ENCODE measurements around the gene C14orf39. TPM values are rescaled to one million over a fixed set of nuclear protein-coding genes. Genes with fewer than 3 reads are reported as not detected.
A peak's percentile ranks its signal among the peaks of the same experiment; 100 is the strongest.

Gene C14orf39, protein sequence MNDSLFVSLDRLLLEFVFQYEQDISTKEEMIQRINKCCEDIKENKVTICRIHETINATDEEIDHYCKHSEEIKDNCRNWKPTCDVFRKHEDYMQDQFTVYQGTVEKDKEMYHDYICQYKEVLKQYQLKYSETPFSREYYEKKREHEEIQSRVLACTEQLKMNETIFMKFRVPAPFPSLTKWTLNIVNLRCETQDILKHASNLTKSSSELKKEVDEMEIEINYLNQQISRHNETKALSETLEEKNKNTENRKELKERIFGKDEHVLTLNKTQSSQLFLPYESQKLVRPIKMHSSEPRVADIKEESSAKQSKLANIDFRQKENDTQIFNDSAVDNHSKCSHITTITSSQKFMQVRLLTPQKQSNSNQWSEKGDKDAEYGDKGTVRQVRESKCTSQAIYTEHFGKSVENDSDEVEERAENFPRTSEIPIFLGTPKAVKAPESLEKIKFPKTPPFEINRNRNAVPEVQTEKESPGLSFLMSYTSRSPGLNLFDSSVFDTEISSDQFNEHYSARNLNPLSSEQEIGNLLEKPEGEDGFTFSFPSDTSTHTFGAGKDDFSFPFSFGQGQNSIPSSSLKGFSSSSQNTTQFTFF
- not detected in 2 replicates for total RNA-seq

DNA sequence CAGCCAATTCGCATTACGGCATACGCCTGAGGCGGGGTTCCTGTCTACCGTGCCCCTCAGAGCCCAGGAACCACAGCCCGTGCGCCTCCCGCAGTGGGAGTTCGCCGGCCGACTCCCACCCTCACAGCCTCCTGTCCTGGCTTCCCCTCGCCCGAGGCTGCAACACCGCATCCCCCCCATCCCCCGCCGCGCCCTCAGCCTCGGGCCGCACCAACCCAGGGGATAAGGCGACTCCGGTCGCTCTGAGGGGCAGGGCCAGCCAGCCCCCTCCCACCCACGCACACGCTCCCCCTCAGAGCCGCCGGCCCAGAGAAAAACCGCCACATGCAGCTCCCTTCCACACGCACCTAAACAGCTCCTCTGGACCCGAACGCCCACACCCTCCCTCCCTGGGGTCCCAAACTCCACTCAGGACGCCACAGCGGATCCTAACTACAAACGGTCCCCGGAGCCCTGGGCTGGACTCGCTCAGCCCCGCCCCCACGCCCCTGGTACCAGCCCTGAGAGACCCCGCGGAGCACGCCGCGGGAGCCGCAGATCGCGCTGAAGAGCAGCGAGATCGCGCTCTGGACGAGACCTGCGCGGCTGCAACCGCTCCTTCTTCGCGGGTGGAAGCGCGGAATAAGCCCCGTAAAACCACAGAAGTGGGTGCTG lies at the start of gene C14orf39:
TSS of gene C14orf39 (minus strand) at position 466 of the 654 bp plus-strand sequence. CDS start 985 bp downstream, outside the sequence.
- Mint-ChIP-seq H3K36me3 (ENCODE audit: low read depth) (no peaks in the 10 kb centered on the region), H3K27me3 (peaks cover 5% of the 10 kb centered on the region), H3K4me3 (peak within 1 kb of the TSS; percentile 21), H3K9me3 (peaks cover 2% of the 10 kb centered on the region), H3K27ac (no peak within 1 kb of the TSS), H3K4me1 (peaks cover 3% of the 10 kb centered on the region)
- ChIA-PET POLR2A (no interaction called here), CTCF (no interaction called here)
- intact Hi-C loops (cut with micrococcal nuclease): no loop called here
- DNase-seq (no peak), ATAC-seq (ENCODE audit: low read depth) (no peak)
- TF ChIP-seq, protein P1, sequence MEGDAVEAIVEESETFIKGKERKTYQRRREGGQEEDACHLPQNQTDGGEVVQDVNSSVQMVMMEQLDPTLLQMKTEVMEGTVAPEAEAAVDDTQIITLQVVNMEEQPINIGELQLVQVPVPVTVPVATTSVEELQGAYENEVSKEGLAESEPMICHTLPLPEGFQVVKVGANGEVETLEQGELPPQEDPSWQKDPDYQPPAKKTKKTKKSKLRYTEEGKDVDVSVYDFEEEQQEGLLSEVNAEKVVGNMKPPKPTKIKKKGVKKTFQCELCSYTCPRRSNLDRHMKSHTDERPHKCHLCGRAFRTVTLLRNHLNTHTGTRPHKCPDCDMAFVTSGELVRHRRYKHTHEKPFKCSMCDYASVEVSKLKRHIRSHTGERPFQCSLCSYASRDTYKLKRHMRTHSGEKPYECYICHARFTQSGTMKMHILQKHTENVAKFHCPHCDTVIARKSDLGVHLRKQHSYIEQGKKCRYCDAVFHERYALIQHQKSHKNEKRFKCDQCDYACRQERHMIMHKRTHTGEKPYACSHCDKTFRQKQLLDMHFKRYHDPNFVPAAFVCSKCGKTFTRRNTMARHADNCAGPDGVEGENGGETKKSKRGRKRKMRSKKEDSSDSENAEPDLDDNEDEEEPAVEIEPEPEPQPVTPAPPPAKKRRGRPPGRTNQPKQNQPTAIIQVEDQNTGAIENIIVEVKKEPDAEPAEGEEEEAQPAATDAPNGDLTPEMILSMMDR (IDR thresholded peaks at IDR 0.05): no peak

DNA sequence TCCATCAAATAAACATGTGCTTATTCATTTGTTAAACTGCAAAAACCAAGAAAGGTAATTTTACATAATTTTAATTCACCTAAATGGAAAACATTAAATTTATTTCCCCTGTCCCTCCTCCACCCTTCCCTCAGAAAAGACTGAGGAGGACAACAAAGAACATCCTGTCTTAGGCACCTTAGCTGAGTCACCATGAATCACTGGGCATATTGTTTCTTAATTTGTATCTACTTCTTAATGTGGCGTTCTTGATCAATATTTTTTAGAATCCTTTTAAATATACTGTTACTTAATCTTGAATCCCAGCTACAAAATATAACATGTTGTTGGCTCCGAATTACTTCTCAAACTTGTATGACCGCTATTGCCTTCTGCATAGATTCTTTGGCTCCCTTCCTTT lies 46.6 kb upstream of the C14orf39 start:
- CTCF ChIA-PET: no interaction called here

DNA sequence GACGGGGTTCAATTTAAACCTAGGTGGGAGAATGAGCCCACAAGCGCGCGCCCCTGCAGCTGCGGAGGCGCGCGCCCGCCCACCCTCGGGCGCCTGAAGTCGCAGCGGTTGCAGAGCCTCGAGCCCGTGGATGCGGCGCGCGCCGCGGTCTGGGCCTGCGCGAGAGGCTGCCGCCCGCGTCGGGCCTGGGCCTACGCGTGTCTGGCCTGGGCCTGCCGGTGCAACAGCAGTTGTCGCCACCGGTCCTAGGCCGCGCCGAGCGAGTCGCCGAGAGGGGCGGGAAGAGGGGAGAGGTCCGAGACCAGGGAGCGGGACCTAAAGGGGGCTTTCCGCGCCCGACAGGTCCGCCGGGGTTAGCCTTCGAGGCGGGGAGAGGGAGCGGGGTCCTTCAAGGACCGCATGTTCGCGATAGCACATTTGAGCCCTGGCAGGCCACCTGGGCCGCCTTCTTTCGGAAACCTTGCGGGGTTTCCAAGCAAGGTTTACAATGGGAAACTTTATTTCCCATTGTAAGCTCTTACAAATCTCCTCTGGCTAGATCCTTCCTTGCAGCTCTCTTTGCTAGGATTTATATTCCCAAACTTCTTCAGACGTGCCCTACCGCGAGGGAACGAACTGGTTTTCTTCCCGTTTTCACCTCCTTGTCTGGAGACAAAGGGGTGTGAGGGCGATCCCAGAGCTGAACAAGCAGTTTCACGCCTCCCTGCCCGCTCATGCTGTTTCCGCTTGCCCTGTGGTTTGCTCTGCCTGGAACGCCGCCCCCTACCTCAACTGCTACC lies 29.8 kb upstream of the C14orf39 start:
- Mint-ChIP-seq H3K9me3 (no peaks in the 10 kb centered on the region), H3K27me3 (peaks cover 63% of the 10 kb centered on the region), H3K4me1 (peaks cover 19% of the 10 kb centered on the region), H3K36me3 (ENCODE audit: low read depth) (no peaks in the 10 kb centered on the region), H3K4me3 (peak overlapping the region; percentile 39), H3K27ac (no peak overlapping the region)
- CTCF ChIA-PET: no interaction called here
- intact Hi-C loops (cut with micrococcal nuclease): loop anchor here (2.0 kb wide), 1 partner anchor 133 kb away; the partner anchor contains the start of gene SIX1
- DNase-seq (no peak), ATAC-seq (ENCODE audit: low read depth) (no peak)
- POLR2A ChIA-PET: no interaction called here
- TF ChIP-seq, protein P1 (IDR thresholded peaks at IDR 0.05): no peak

More for the DNA sequence above, 46.6 kb upstream of the C14orf39 start:
- ATAC-seq (ENCODE audit: low read depth) (no peak), DNase-seq (no peak)
- H3K4me1 Mint-ChIP-seq: no peaks in the 10 kb centered on the region
- H3K9me3 Mint-ChIP-seq: no peaks in the 10 kb centered on the region
- H3K36me3 Mint-ChIP-seq (ENCODE audit: low read depth): no peaks in the 10 kb centered on the region
- TF ChIP-seq, protein P1 (IDR thresholded peaks at IDR 0.05): no peak
- H3K4me3 Mint-ChIP-seq: no peak overlapping the region
- intact Hi-C loops (cut with micrococcal nuclease): no loop called here
- POLR2A ChIA-PET: no interaction called here
- no peak overlapping the region for H3K27ac Mint-ChIP-seq
- H3K27me3 Mint-ChIP-seq: peaks cover 20% of the 10 kb centered on the region

DNA sequence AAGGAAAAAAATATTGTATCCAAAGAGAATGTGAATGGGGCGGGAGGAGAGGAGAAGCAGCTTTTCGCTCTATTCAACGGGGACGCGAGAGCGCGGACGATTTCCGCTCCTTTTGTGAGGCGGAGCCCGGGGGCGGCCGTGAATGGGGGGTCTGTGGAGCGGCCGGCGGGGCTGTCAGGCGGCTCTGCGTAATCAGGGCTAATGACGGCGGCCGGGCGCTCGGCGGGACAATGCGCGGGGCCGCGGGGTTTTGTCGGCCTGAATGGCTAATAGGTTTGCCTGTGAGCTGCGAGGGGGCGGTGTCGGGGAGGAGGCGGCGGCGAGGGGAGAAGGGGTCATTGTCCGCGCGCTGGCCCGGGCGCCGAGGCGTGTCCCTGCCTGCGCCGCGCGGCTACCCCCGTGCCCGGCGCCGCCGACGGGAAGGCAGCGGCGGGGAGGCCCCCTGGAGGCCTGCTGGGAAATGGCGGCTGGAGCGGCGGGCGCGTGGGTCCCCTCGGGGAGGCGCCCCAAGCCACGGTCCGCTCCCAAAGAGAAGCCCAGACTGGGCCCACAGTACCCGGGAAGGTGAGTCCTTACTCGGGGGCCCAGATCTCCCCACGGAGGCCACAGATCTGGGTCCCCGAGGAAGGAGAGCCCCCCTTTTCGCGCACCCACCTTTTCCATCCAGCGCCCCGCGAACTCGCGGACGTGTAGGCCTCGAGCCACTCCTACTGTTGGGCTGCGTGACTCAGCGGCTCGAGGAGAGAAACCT lies 29.1 kb upstream of the C14orf39 start:
- Mint-ChIP-seq H3K27ac (no peak overlapping the region), H3K4me1 (peaks cover 19% of the 10 kb centered on the region), H3K27me3 (peaks cover 62% of the 10 kb centered on the region), H3K36me3 (ENCODE audit: low read depth) (no peaks in the 10 kb centered on the region), H3K9me3 (no peaks in the 10 kb centered on the region), H3K4me3 (no peak overlapping the region)
- TF ChIP-seq, protein P1 (IDR thresholded peaks at IDR 0.05): no peak
- POLR2A ChIA-PET: no interaction called here
- CTCF ChIA-PET: no interaction called here
- intact Hi-C loops (cut with micrococcal nuclease): loop anchor here (2.0 kb wide), 1 partner anchor 134 kb away; the partner anchor contains the start of gene SIX1
- peak; percentile 10 for ATAC-seq (ENCODE audit: low read depth)
- DNase-seq: no peak

Data from activated B cell treated with CpG ODN at 0.5 μM for 24 hours (primary cell).